GM19468 (cell line): ENCODE data around the gene C5AR2.
"Not testable (repeated sequence)": the region's sequence is repeated elsewhere in the genome, so short reads cannot be mapped to it uniquely, and the experiment has no call there.

Source experiments
- ATAC-seq: cut with Tn5 transposase; IDR thresholded peaks from one replicate; pipeline ENCODE4 v1.9.1; 2021; ENCODE audit warnings: mild to moderate bottlenecking, moderate library complexity, moderate number of reproducible peaks; ENCODE audit not compliant: unreplicated experiment; ENCODE audit errors: extremely low read depth

Gene C5AR2

DNA sequence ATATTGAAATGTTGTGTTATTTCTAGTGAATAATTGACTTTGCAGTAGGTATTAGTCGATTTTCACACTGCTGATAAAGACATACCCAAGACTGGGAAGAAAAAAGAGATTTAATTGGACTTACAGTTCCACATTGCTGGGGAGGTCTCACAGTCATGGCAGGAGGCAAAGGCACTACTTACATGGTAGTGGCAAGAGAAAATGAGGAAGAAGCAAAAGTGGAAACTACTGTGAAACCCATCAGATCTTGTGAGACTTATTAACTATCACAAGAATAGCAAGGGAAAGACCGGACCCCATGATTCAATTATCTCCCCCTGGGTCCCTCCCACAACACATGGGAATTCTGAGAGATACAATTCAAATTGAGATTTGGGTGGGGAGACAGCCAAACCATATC, 9.9 kb upstream of the C5AR2 start:
- ATAC-seq: no peak

DNA sequence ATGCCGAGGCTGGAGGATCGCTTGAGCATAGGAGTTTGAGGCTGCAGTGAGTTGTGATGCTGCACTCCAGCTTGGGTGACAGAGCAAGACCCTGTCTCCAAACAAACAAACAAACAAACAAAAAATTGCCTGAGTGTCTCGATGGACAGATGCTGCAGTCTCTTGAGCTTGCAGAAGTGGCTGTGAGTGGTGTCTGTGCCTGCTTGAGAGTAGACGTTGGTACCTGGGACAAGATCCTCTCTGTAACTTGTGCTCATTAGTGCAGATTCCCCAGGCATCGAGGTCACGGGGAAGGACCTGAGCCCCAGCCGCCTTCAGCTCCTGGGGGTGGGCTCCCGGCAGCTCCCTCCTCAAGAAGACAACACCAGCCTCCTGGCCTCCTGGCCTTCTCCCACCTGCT, 8.6 kb upstream of the C5AR2 start:
- ATAC-seq: no peak

DNA sequence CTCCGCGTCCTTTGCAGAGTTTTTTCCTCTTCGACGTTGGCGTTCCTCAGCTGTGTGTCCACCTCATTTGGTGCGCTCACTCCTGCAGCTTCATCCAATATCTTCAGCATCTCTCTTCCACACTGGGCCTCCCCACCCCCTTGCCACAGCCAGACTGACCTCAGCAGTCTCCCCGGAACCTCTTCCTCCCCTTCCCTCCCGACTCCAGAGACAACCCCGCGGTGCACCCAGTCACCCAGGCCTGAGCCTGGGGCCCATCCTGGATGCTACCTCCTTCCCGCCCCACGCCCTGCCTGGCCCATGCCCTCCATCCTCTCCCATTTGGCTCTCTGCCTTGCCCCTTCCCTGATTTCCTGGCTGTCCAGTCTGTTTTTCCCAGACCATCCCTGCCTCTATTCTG, 8.1 kb upstream of the C5AR2 start:
- ATAC-seq: no peak

DNA sequence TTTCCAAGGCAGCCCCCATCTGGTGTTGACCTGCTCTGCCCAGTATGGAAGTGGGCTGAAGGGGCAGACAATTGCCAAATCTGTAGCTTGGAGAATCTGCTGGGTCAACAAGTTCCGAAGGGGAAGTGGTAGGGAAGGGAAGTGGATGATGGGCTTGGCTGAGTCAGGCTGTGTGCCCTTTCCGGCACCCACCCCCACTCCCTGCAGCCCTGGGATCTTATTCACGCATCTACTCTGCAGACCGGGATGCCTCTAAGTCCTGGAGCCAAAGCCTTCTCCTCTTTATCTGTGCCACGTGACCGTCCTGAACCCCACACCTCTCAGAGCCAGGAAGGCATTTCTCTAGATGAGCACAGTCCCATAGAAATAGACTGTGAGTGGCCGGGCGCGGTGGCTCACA, 7.5 kb upstream of the C5AR2 start:
- no peak for ATAC-seq

DNA sequence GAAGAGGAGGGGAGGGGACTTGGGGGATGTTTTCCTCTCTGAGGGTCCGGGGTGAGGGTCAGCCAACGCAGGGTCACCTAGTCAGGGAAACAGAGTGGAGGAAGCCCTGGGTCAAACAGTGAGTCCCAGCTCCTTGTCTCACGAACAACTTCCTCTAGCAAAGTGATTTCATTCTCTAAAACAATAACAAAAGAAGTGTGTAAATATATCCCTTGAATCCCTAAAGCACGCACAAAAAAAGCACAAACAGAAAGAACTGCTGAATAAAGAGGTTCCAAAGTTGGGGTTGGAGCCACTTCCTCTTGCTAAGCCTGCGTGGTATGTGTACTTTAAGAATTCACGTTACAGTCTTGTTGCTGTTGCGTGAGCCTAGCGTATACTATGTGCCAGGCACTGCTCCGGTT, 1.5 kb upstream of the C5AR2 start:
- ATAC-seq: no peak

DNA sequence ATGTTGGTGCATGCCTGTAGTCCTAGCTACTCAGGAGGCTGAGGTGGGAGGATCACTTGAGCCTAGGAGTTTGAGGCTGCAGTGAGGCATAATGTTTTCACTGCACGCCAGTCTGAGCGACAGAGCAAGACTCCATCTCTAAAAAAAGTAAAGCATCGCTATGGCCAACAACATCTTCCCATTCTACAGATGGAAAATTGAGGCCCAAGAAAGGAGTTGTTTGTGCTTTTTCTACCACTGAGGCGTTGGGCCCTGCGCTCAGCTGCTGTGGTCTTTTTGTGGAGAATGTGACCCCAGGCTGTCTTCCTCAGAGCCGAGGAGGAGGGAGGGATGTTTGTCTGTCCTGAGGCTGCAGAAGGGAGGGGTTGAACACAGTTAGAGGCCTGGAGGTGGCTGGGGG, 485 bp upstream of the C5AR2 start:
- ATAC-seq: no peak

DNA sequence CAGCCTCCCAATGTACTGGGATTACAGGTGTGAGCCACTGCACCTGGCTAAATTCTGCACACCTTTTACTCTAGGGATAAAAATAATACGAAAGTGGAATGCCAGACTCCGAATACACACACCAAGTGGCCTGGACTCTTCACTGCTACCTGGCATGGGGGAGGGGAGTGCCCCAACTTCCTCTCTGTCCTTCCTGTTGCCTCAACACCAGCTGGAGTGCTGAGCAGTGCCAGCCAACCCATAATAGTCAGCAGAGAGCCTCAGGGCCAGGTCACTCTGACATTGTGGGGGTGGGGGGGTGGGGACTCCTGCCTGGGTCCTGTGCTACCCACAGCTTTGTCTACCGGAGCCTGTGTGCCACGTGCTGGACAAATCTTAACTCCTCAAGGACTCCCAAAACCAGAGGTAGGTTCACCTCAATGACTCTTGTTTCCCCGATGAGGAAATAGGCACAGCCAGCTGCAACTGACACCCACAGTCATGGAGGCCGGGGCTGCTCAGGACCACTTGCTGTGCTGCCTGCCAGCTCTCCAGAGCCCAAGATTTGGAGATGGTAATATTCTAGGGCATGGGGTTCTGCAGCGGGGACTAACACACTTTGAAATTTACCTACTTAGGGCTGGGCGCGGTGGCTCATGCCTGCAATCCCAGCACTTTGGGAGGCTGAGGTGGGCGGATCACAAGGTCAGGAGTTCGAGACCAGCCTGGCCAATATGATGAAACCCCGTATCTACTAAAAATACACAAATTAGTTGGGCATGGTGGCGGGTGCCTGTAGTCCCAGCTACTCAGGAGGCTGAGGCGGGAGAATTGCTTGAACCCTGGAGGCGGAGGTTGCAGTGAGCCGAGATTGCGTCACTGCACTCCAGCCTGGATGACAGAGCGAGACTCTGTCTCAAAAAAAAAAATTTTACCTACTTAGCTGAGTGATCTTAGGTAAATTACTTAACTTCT, 5.1 kb downstream of the C5AR2 start:
- ATAC-seq: not testable (repeated sequence)

DNA sequence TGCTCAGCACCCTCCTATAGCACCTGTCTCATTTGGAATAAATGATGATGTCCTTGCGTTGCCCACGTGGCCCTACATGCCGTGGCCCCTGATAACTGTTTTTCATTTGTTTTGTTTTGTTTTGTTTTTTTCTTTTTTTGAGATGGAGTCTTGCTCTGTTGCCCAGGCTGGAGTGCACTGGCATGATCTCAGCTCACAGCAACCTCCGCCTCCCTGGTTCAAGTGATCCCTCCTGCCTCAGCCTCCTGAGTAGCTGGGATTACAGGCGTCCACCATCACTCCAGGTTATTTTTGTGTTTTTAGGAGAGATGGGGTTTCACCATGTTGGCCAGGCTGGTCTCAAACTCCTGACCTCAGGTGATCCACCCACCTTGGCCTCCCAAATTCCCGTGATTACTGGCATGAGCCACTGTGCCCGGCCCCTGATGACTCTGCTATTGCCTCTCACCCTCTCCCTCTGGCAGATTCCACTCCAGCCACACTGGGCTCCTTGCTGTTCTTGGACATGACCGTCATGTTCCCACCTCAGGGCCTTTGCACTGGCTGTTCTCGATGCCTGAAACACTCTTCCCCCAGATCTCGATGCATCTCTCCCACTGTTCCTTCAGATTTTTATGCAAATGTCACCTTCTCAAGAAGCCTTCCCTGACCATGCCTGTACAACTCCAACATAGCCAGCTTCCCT, 7.4 kb downstream of the C5AR2 start:
- no peak for ATAC-seq

DNA sequence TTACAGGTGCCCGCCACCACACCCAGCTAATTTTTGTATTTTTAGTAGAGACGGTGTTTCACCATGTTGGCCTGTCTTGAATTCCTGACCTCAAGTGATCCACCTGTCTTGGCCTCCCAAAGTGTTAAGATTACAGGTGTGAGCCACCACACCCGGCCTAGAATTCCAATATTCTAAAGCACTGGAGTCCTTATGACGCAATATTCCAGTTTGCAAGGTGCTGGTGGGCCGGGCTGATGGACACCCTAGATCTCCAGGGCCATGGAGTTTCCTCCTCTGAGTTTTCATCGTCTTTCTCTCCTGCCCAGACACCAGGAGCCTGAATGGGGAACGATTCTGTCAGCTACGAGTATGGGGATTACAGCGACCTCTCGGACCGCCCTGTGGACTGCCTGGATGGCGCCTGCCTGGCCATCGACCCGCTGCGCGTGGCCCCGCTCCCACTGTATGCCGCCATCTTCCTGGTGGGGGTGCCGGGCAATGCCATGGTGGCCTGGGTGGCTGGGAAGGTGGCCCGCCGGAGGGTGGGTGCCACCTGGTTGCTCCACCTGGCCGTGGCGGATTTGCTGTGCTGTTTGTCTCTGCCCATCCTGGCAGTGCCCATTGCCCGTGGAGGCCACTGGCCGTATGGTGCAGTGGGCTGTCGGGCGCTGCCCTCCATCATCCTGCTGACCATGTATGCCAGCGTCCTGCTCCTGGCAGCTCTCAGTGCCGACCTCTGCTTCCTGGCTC, 8.7 kb downstream of the C5AR2 start:
- ATAC-seq: no peak

DNA sequence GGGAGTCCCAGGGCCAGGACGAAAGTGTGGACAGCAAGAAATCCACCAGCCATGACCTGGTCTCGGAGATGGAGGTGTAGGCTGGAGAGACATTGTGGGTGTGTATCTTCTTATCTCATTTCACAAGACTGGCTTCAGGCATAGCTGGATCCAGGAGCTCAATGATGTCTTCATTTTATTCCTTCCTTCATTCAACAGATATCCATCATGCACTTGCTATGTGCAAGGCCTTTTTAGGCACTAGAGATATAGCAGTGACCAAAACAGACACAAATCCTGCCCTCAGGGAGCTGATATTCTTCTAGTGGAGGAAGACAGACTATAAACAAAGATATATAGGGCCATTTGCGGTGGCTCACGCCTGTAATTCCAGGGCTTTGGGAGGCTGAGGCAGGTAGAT, 9.8 kb downstream of the C5AR2 start:
- ATAC-seq: no peak

DNA sequence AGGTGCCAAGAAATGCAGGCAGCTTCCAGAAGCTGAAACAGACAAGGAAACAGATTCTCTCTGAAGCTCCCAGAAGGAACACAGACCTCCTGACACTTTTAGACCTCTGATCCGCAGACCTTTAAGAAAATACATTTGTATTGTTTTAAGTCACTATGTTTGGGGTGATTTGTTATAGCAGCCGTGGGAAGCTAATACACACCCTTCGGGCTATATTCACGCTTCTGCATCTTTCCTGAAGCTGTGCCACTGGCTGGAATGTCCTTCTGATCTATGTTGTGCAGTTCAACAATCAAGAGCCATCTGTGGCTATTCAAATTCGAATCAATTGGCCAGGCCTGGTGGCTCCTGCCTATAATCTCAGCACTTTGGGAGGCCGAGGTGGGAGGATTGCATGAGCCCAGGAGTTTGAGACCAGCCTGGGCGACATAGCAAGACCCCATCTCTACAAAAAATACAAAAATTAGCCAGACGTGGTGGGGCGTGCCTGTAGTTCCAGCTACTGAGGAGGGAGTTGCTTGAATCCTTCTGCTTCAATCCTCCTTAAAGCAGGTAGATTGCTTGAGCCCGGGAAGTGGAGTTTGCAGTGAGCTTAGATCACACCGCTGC, 11.3 kb downstream of the C5AR2 start:
- ATAC-seq: no peak

DNA sequence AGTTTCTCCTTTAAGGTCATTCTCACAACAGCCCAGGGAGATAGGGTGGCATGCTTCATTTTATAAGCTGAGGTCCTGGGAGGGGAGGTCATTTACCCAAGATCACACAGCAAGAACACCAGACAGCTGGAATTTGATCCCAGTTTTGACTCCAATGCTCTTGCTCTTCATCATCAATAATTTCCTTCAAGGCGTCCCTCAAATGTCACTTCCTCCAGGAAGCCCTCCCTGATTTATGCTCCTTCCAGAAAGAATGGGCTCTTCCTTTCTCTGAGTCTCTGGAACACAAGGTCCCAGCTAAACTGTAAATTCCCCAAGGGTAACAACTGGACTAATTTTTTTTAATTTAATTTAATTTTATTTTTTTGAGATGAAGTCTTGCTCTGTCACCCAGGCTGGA, 12.4 kb downstream of the C5AR2 start:
- no peak for ATAC-seq

DNA sequence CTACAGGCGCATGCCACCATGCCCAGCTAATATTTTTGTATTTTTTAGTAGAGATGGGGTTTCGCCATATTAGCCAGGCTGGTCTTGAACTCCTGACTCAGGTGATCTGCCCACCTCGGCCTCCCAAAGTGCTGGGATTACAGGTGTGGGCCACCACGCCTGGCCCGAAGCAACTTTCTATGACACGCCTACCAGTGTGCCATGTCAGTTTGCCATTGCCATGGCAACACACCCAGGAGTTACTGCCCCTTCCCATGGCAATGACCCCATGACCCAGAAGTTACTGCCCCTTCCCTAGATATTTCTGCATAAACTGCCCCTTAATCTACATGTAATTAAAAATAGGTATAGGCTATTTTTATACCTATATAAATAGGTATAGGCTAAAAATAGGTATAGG, 14.0 kb downstream of the C5AR2 start:
- not testable (repeated sequence) for ATAC-seq

DNA sequence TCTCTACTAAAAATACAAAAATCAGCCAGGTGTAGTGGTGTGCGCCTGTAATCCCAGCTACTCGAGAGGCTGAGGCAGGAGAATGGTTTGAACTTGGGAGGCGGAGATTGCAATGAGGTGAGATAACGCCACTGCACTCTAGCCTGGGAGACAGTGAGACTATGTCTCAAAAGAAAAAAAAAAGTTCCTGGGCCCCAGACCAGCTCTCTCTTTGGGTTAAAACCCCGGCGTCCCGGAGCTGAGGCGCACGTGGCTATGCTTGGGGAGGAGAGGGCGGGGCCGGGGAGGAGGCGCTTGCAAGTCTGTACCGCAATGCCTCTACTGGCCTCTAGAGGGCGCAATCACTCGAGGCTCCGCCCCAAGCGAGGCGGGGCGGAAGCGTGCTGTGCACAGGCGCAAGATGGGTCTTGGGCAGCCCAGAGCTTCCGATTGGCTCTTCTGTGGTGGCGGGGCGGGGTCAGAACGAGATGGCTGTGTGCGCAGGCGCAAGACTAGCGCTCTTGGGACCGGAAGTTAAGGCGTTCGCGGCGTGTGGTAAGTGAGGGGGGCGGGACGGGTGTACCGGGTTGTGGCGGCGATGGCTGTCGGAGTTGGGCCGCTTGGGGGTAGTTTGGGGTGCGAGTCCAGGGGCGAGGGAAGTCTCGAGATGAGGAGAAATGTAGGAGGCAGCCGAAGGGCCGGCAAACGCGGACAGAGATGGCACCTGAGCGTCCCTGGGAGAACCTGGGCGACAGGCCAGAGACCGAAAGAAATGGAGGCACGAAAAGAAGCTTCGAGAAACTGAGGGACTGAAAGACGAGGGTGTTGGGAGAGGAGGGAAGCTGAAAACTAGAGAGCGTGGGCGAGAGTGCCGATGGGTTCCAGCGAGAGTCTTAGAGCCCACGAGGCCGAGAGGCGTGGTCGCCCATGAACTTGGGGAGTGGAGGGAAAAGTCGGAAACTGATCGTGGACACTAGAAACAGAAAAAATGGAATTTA, 17.1 kb downstream of the C5AR2 start, which contains the start of gene DHX34:
Gene DHX34, plus strand, starts transcription at position 497 of the 977 bp plus-strand sequence. CDS start 3,716 bp downstream, outside the sequence.
- ATAC-seq: peak; percentile 83

DNA sequence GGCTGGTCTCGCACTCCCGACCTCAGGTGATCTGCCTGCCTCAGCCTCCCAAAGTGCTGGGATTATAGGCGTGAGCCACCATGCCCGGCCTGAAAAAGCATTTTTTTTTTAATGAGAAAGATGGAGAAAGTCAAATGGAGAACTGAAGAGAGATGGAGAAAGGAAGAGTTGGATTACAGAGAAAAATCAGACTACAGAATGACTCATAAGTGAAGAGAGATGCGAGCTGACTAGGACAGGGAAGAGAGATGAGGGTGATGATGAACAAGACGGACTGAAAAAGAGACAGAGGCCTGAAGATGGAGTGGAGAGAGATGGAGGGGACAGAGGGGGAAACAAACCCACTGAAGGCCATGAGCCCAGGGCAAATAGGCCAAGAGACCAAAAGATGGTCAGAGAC, 18.7 kb downstream of the C5AR2 start:
- no peak for ATAC-seq

DNA sequence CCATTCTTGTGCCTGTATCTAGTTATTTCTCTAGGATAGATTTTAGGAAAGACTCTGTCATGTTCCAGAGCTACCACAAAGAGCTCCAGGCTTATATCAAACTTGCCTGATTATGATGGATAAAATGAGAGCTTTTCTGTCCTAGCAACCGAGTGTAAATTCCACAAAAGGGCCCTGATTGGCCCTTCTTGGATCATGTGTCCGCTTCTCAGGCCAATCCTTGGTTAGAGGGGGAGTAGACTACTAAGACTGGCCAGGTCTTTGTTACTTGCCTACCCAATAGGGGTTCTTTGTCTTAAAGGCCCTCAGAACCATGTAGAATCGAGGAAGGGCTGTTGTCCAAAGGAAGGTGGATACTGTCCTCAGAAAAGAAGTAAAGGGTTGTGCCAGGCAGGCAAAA, 19.6 kb downstream of the C5AR2 start:
- no peak for ATAC-seq

DNA sequence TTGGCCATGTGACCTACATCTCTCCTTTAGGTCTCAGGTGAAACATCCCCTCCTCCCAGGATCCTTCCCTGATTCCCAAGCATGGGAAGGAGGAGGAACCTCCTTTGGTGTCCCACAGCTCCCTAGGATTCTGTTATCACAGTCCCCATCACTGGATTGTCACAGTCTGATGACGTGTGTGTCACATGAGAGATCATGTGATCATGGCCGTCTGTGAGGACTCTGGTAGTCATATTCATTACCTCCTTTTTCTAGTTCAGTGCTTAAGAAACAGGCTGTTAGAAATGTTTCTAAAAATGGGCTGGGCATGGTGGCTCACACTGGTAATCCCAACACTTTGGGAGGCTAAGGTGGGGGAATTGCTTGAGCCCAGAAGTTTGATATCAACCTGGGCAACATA, 20.1 kb downstream of the C5AR2 start:
- ATAC-seq: no peak

DNA sequence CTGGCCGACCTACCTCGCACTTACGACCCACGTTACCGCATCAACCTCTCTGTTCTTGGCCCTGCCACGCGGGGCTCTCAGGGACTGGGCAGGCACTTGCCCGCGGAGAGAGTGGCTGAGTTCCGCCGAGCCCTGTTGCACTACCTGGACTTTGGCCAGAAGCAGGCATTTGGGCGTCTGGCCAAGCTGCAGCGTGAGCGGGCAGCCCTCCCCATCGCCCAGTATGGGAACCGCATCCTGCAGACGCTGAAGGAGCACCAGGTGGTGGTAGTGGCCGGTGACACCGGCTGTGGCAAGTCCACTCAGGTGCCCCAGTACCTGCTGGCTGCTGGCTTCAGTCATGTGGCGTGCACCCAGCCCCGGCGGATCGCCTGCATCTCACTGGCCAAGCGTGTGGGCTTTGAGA, 21.3 kb downstream of the C5AR2 start:
- ATAC-seq: no peak

DNA sequence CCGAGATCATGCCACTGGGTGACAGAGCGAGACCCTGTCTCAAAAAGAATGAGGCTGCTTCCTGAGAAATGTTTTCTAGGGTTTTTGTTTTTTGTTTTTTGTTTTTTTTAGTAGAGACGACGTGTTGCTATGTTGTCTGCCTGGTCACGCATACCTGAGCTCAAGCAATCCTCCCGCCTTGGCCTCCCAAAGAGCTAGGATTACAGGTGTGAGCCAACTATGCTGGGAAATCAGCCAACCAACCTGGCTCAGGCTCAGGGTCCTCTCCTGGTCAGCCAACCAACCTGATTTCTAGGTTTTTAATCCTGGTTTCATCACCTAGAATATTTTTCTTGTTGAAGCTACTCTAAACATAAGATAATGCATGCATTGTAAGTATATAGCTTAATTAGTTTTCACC, 24.9 kb downstream of the C5AR2 start:
- no peak for ATAC-seq
